Measurements from ENCODE around the gene CHKB. TPM values are rescaled to one million over a fixed set of nuclear protein-coding genes. Genes with fewer than 3 reads are reported as not detected.

Gene CHKB
- total and polyA plus RNA-seq, 4 experiments from 2014 or later, result 30.7 to 196 (median 109) TPM

DNA sequence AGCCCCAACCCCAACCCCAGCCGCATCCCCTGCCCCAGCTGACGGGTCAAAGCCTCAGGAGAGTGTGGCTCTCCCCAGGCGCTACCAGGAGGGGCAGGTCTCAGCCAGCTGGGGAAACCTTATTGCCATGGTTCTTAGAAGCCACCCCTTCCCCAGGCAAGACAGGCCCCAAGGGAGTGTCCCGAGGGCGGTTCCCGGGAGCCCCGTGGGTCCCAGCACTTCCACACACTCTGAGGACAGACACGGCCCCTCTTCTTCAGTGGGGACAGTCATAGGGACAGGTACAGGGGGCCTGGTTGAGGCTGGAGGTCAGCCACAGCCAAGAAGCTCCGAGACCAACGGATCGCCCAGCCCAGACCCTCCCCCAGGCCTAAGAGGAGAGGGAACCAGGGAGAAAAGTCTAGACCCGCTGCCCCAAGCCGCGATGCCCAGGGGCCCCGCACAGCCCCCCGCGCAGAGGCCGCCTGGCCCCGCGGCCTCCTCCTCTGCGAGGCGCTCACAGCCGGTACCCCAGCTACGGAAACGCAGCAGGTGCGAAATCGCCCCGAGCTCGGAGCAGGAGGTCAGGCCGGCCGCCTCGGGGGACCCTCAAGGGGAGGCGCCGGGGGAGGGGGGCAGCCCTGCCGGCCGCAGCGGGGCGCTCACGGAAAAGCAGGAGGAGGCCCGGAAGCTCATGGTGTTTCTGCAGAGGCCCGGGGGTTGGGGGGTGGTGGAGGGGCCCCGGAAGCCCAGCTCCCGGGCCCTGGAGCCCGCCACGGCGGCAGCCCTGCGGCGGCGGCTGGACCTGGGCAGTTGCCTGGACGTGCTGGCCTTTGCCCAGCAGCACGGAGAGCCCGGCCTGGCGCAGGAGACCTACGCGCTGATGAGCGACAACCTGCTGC, 34.4 kb downstream of the CHKB start:
- H3K27ac ChIP-seq (ENCODE audit: low read depth, low read length), result peak overlapping the region; percentile 74
- intact Hi-C loops (cut with micrococcal nuclease), result loop anchor here (1.0 to 5.0 kb wide), 2 partner anchors 23 to 41 kb away; partner anchors contain the start of genes LMF2, NCAPH2 and SCO2
- no peaks in the 10 kb centered on the region for H3K27me3 ChIP-seq (ENCODE audit: insufficient read depth, low read length)
- peak overlapping the region; percentile 29 to 73 for H3K4me3 ChIP-seq (ENCODE audit: low read length in 2 of 2)
- peak overlapping the region; percentile 41 to 78 (median 72) for H3K4me3 Mint-ChIP-seq
- peaks cover 53% of the 10 kb centered on the region for H3K4me1 ChIP-seq (ENCODE audit: insufficient read depth, low read length)
- peak overlapping the region in 6 of 7 donors; percentile 71 to 90 (median 82) for H3K27ac Mint-ChIP-seq
- peaks cover 24 to 47% (median 35%) of the 10 kb centered on the region in 4 donors for H3K4me1 Mint-ChIP-seq
- DNase-seq, result peak; percentile 61 to 71 (median 66)
- no peaks in the 10 kb centered on the region for H3K9me3 ChIP-seq (ENCODE audit: control insufficient read depth in 1 of 2, low read length in 2 of 2)
- H3K36me3 ChIP-seq (ENCODE audit: insufficient read depth, low read length), result no peaks in the 10 kb centered on the region
- POLR2A ChIA-PET (ENCODE audit: partially characterized antibody), result interaction anchor here (0.6 to 6.8 kb wide), 24 partner anchors 9 to 361 kb away, joined by 3 to 151 read pairs (median 6); partner anchors contain the start of genes ARSA, CHKB, CPT1B and HDAC10
- no peaks in the 10 kb centered on the region for H3K27me3 Mint-ChIP-seq
- H3K9me3 Mint-ChIP-seq, result no peaks in the 10 kb centered on the region
- H3K36me3 Mint-ChIP-seq, result no peaks in the 10 kb centered on the region
- CTCF ChIA-PET (ENCODE audit: partially characterized antibody), result interaction anchor here (0.8 to 4.8 kb wide), 13 partner anchors 8 to 76 kb away, joined by 3 to 32 read pairs (median 5); partner anchors contain the start of genes SCO2 and SYCE3

DNA sequence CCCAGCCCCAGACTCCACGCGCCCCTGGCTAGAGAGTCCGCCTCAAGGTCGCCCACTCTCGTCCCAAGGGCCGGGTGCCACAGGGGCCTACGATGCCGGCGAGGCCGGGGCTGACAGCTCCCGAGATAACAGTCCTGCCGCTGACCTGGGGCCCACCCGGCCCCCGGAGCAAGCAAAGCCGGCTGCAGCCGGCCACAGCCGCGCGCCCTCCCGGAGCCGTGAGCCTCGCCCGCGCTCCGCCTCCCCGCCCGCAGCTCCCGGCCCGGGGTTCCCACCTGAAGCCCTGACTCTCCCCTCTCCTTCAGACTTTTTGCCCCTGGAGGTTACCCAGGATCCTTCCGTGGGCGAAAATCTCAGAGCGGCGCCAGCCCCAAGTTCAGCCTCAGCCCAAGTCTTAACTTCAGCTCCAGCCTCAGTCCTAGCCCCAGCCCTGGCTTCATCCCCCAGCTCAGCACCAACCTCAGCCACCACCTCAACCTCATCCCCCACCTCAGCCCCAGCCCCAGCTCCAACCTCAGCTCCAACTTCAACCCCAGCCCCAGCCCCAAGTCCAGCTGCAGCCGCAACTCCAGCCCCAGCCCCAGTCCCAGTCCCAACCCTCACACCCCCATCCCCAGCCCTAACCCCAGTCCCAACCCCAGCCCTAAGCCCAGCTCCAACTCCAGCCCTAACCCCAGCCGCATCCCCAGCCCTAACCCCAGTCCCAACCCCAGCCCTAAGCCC, 35.2 kb downstream of the CHKB start:
- Mint-ChIP-seq H3K9me3 (no peaks in the 10 kb centered on the region), H3K4me3 (peak overlapping the region in 5 of 8 donors; percentile 33 to 68 (median 52)), H3K4me1 (peaks cover 27 to 50% (median 38%) of the 10 kb centered on the region in 4 donors), H3K27me3 (no peaks in the 10 kb centered on the region), H3K27ac (peak overlapping the region in 5 of 7 donors; percentile 59 to 84 (median 71)), H3K36me3 (no peaks in the 10 kb centered on the region)
- peaks cover 53% of the 10 kb centered on the region for H3K4me1 ChIP-seq (ENCODE audit: insufficient read depth, low read length)
- no peaks in the 10 kb centered on the region for H3K27me3 ChIP-seq (ENCODE audit: insufficient read depth, low read length)
- H3K9me3 ChIP-seq (ENCODE audit: control insufficient read depth in 1 of 2, low read length in 2 of 2), result no peaks in the 10 kb centered on the region
- no peak for DNase-seq
- H3K36me3 ChIP-seq (ENCODE audit: insufficient read depth, low read length), result no peaks in the 10 kb centered on the region
- no peak overlapping the region for H3K27ac ChIP-seq (ENCODE audit: low read depth, low read length)
- ChIA-PET POLR2A (ENCODE audit: partially characterized antibody) (interaction anchor here (0.8 to 6.8 kb wide), 18 partner anchors 8 to 360 kb away, joined by 3 to 151 read pairs (median 8); partner anchors contain the start of genes ARSA, CHKB, CPT1B and LMF2), CTCF (ENCODE audit: partially characterized antibody) (interaction anchor here (0.8 to 4.8 kb wide), 8 partner anchors 8 to 73 kb away, joined by 3 to 32 read pairs (median 12); partner anchors contain the start of genes SCO2 and SYCE3)
- intact Hi-C loops (cut with micrococcal nuclease), result loop anchor here (5.0 kb wide), 1 partner anchor 40 kb away; the partner anchor contains the start of genes LMF2 and NCAPH2
- H3K4me3 ChIP-seq (ENCODE audit: low read length in 2 of 2), result no peak overlapping the region

DNA sequence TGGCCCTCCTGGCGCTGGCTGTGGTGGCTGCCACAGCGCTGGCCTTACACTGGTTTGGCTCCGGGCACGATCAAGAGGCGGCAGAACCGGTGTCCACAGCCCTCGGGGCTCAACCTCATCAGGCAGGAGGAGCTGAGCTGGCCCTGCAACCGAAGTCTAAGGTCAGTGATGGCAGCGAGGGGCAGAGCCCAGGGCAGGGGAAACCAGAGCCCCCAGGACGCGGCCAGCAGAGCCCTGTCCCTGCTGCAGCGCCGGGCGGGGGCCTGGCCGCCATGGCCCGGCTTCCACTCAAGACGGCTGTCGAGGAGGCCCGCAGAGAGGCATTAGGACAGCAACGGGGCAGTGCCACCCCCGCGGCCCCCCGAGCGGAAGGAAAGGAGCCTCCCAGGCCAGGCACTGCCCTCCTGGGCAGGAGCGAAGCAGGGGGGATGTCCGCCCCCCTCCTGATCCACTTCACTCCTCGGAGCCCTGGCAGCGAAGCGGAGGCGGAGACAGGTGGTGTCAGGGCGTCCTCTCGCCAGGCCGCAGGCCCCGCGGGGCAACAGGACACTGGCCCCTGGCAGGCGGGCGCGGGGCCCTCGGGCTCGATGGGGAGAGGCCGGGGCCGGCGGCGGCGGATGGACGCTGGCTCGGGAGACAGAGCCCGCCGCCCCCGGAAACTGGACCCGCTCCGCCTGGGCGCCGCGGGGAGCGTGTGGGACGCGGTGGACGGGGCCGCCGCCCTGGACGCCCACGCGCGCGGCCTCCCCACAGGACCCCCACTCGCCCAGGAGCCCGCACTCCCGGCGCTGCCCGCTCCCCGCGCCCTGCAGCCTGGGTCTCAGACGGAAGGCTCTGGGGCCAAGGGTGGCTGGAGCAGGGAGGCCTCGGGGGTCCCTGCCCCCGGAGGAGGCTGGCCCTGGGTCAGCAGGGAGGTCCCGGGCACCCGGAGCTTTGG, 36.1 kb downstream of the CHKB start:
- Mint-ChIP-seq H3K36me3 (no peaks in the 10 kb centered on the region), H3K27me3 (no peaks in the 10 kb centered on the region), H3K27ac (peak overlapping the region in 3 of 7 donors; percentile 15 to 87 (median 19)), H3K4me1 (peaks cover 28 to 58% (median 39%) of the 10 kb centered on the region in 4 donors), H3K4me3 (peak overlapping the region in 2 of 8 donors; percentile 65 to 78), H3K9me3 (no peaks in the 10 kb centered on the region)
- Histone ChIP-seq H3K4me1 (ENCODE audit: insufficient read depth, low read length) (peaks cover 53% of the 10 kb centered on the region), H3K4me3 (ENCODE audit: low read length in 2 of 2) (no peak overlapping the region), H3K9me3 (ENCODE audit: control insufficient read depth in 1 of 2, low read length in 2 of 2) (no peaks in the 10 kb centered on the region), H3K27me3 (ENCODE audit: insufficient read depth, low read length) (no peaks in the 10 kb centered on the region), H3K27ac (ENCODE audit: low read depth, low read length) (peak overlapping the region; percentile 59), H3K36me3 (ENCODE audit: insufficient read depth, low read length) (no peaks in the 10 kb centered on the region)
- intact Hi-C loops (cut with micrococcal nuclease), result loop anchor here (5.0 kb wide), 1 partner anchor 39 kb away; the partner anchor contains the start of genes LMF2 and NCAPH2
- ChIA-PET POLR2A (ENCODE audit: partially characterized antibody) (interaction anchor here (1.1 to 6.8 kb wide), 11 partner anchors 7 to 75 kb away, joined by 3 to 151 read pairs (median 27); partner anchors contain the start of genes CHKB, LMF2, NCAPH2 and SCO2), CTCF (ENCODE audit: partially characterized antibody) (interaction anchor here (0.7 to 4.8 kb wide), 8 partner anchors 10 to 74 kb away, joined by 3 to 32 read pairs (median 12); partner anchors contain the start of genes SCO2 and SYCE3)
- no peak for DNase-seq

DNA sequence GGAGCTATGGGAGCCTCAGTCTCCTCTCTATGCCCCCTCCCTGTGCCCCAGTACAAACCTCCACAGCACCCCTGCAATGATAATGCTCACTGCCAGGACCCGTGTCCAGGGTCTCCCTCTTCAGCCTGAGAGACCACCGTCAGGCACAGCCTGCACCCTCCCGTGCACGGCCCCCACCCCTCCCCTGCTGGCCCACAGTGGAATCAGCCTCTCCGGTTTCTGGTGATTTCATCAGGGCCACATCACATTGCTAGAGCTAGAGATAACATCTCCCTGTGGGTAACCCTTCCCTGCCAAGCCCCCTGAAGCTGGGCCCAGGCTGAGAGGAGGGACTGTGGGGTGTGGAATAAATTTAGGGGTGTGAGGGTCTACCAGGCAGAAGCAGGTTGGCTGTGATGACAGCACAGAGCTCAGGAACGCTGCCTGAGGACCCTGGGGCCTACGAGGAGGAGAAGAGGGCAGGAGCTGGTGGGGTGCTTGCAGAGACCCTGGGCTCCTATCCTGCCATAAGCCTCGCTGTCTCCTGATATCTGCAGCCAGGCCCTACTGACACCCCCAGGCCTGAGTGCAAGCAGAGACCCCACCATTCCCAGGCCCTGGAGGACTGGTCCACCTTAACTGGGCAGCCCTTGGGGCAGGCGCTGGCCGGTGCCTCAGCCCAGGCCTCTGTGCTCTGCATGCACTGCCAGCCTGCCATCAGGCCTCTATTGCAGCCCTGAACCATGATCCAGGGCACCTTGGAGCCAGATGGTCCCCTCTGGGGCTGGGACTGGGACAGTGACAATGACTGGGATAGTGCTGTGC, 36.9 kb downstream of the CHKB start, which contains the start of gene KLHDC7B:
KLHDC7B (plus strand) TSS at position 378 of the 804 bp plus-strand sequence; CDS start at position 723, 345 bp downstream.
- no peaks in the 10 kb centered on the region for H3K9me3 ChIP-seq (ENCODE audit: control insufficient read depth in 1 of 2, low read length in 2 of 2)
- H3K4me3 Mint-ChIP-seq, result peak within 1 kb of the TSS; percentile 36 to 79 (median 69)
- H3K27ac Mint-ChIP-seq, result peak within 1 kb of the TSS; percentile 70 to 91 (median 86)
- CTCF ChIA-PET (ENCODE audit: partially characterized antibody), result interaction anchor here (0.7 to 2.7 kb wide), 6 partner anchors 15 to 305 kb away, joined by 3 to 23 read pairs (median 3); partner anchors contain the start of genes SCO2 and SYCE3
- H3K36me3 Mint-ChIP-seq, result no peaks in the 10 kb centered on the region
- no peaks in the 10 kb centered on the region for H3K27me3 Mint-ChIP-seq
- no peaks in the 10 kb centered on the region for H3K9me3 Mint-ChIP-seq
- no peak for DNase-seq
- H3K4me1 Mint-ChIP-seq, result peaks cover 28 to 58% (median 38%) of the 10 kb centered on the region in 4 donors
- peak within 1 kb of the TSS; percentile 24 to 51 for H3K4me3 ChIP-seq (ENCODE audit: low read length in 2 of 2)
- peaks cover 53% of the 10 kb centered on the region for H3K4me1 ChIP-seq (ENCODE audit: insufficient read depth, low read length)
- H3K27ac ChIP-seq (ENCODE audit: low read depth, low read length), result peak within 1 kb of the TSS; percentile 59
- H3K36me3 ChIP-seq (ENCODE audit: insufficient read depth, low read length), result no peaks in the 10 kb centered on the region
- POLR2A ChIA-PET (ENCODE audit: partially characterized antibody), result interaction anchor here (1.0 to 2.8 kb wide), 8 partner anchors 13 to 75 kb away, joined by 3 to 27 read pairs (median 9); partner anchors contain the start of genes LMF2, NCAPH2, SCO2 and SYCE3
- no peaks in the 10 kb centered on the region for H3K27me3 ChIP-seq (ENCODE audit: insufficient read depth, low read length)
- intact Hi-C loops (cut with micrococcal nuclease), result loop anchor here (2.0 to 5.0 kb wide), 2 partner anchors 17 to 38 kb away; partner anchors contain the start of genes LMF2, NCAPH2 and SYCE3

DNA sequence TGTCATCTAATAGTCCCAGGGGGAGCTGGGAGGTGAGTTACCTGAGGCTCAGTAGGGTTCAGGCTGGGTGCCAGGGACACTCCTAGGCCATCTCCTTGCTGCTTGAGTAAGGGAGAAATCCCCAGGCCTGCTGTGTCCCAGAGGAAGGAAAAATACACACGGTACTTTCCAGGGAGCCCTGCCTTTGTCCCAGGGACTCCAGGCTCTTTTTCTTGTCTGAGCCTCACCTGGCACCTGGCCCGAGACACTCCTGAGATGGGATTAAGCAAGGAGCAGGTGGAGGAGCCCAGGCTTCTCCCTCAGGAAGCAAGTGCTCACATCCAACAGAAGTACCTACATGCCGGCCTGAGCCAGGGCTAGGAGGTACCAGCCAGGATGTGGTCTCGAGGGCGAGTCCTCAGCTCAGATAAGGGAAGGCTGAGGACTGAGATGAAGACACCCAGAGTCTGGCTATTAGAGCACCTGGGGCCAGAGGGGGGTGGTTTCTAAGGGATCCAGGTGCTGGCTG, 37.8 kb downstream of the CHKB start:
- H3K4me3 Mint-ChIP-seq, result peak overlapping the region in 7 of 8 donors; percentile 36 to 79 (median 69)
- Histone ChIP-seq H3K9me3 (ENCODE audit: control insufficient read depth in 1 of 2, low read length in 2 of 2) (no peaks in the 10 kb centered on the region), H3K27ac (ENCODE audit: low read depth, low read length) (peak overlapping the region; percentile 59), H3K4me3 (ENCODE audit: low read length in 2 of 2) (peak overlapping the region; percentile 24 to 51), H3K36me3 (ENCODE audit: insufficient read depth, low read length) (no peaks in the 10 kb centered on the region), H3K27me3 (ENCODE audit: insufficient read depth, low read length) (no peaks in the 10 kb centered on the region), H3K4me1 (ENCODE audit: insufficient read depth, low read length) (peaks cover 53% of the 10 kb centered on the region)
- ChIA-PET CTCF (ENCODE audit: partially characterized antibody) (interaction anchor here (1.0 to 2.7 kb wide), 4 partner anchors 16 to 76 kb away, joined by 3 to 23 read pairs (median 4); partner anchors contain the start of genes SCO2 and SYCE3), POLR2A (ENCODE audit: partially characterized antibody) (interaction anchor here (0.6 to 2.8 kb wide), 8 partner anchors 12 to 76 kb away, joined by 3 to 27 read pairs (median 9); partner anchors contain the start of genes LMF2, NCAPH2, SCO2 and SYCE3)
- H3K4me1 Mint-ChIP-seq, result peaks cover 23 to 57% (median 37%) of the 10 kb centered on the region in 4 donors
- H3K27ac Mint-ChIP-seq, result peak overlapping the region; percentile 70 to 91 (median 85)
- H3K36me3 Mint-ChIP-seq, result no peaks in the 10 kb centered on the region
- peak in 1 of 5 donors; percentile 27 for DNase-seq
- no peaks in the 10 kb centered on the region for H3K9me3 Mint-ChIP-seq
- no peaks in the 10 kb centered on the region for H3K27me3 Mint-ChIP-seq
- intact Hi-C loops (cut with micrococcal nuclease), result loop anchor here (1.0 to 5.0 kb wide), 5 partner anchors 18 to 147 kb away; partner anchors contain the start of genes CHKB, LMF2, NCAPH2 and SYCE3

Measured in CD4-positive, alpha-beta memory T cell (primary cell).